AG09309 (cell line): ENCODE results near the gene SLC25A21.
"Not testable (repeated sequence)": the region's sequence is repeated elsewhere in the genome, so short reads cannot be mapped to it uniquely, and the experiment has no call there.

Source experiments
- DNase-seq: peaks from one replicate; pipeline ENCODE4 v3.0.0-alpha.2; 2010; ENCODE audit warnings: low read depth
- H3K4me3 ChIP-seq: 2 replicates; pipeline ENCODE4 v1.5.1; 2011; ENCODE audit warnings: mild to moderate bottlenecking, low read depth, low read length, moderate library complexity; ENCODE audit not compliant: control insufficient read depth
- CTCF ChIP-seq: IDR thresholded peaks from 2 replicates; pipeline ENCODE4 v1.5.1; 2011; ENCODE audit warnings: mild to moderate bottlenecking, low read depth, low read length, inconsistent platforms; ENCODE audit not compliant: insufficient read depth, control insufficient read depth; ENCODE audit errors: missing control alignments

SLC25A21 gene

GRCh38 chr14:36863271-36863670 lies 309.1 kb downstream of the SLC25A21 start:
- no peak overlapping the region for H3K4me3 ChIP-seq
- no peak for DNase-seq
- no peak for TF ChIP-seq CTCF

- H3K4me3 ChIP-seq, DNase-seq: not testable (repeated sequence)
These were observed 310.2 kb downstream of the SLC25A21 start for GRCh38 chr14:36862237-36862636.

GRCh38 chr14:36860831-36861230 lies 311.6 kb downstream of the SLC25A21 start:
- no peak overlapping the region for H3K4me3 ChIP-seq
- DNase-seq, result no peak
- TF ChIP-seq CTCF, result no peak

- no peak overlapping the region for H3K4me3 ChIP-seq
- DNase-seq, result no peak
- TF ChIP-seq CTCF, result no peak
These were observed 313.3 kb downstream of the SLC25A21 start for GRCh38 chr14:36859119-36859518.

GRCh38 chr14:36857842-36858445 lies 314.5 kb downstream of the SLC25A21 start:
- no peak for DNase-seq
- TF ChIP-seq CTCF, result no peak
- H3K4me3 ChIP-seq, result no peak overlapping the region

- no peak for TF ChIP-seq CTCF
- no peak for DNase-seq
- no peak overlapping the region for H3K4me3 ChIP-seq
These were observed 315.3 kb downstream of the SLC25A21 start for GRCh38 chr14:36857136-36857535.

- H3K4me3 ChIP-seq, result no peak overlapping the region
- no peak for DNase-seq
- TF ChIP-seq CTCF, result no peak
These were observed 316.1 kb downstream of the SLC25A21 start for GRCh38 chr14:36856095-36856878.
